ENCODE data around the gene VAMP3.

Gene VAMP3

DNA sequence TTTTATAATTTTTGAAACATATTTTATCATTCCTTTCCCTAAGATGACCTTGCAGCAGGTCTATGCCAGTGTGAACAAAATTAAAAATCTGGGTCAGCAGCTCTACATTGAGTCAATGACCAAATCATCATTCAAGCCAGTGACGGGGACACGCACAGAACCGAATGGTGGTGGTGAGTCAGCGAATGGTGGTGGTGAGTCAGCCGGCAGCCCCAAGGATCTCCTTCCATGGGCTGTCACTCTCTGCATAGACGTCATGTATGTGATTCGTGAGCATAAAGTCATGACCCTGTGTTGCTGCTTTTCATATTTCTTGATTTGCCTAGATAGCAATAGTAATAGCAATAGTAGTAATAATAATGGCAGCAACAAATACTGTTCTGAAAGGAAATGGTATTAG is 39.3 kb downstream of the VAMP3 start:
- H3K4me1 ChIP-seq (ENCODE audit: insufficient read depth, low read length) = no peaks in the 10 kb centered on the region
- no peaks in the 10 kb centered on the region for H3K36me3 ChIP-seq (ENCODE audit: insufficient read depth, low read length)

DNA sequence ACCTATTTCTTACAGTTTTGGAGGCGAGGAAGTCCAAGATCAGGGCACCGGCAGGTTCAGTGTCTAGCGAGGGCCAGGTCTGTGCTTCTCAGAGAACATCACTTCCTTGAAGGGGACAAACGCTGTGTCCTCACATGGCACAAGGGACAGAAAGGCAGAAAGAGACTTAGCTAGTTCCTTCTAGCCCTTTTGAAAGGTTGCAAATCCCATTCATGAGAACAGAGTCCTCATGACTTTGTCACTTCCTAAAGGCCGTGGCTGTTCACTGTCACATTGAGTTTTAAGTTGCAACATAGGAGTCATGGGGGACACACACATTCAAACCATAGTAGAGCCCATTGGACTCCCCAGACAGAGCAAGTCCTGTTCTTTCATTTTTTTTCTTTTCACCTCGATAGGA is 40.4 kb downstream of the VAMP3 start:
- Histone ChIP-seq H3K4me1 (ENCODE audit: insufficient read depth, low read length) (no peaks in the 10 kb centered on the region), H3K36me3 (ENCODE audit: insufficient read depth, low read length) (no peaks in the 10 kb centered on the region), H3K9me3 (ENCODE audit: control insufficient read depth, insufficient read depth, low read length) (peaks cover 15% of the 10 kb centered on the region; the same call in 1 of the 2 replicates), H3K9ac (ENCODE audit: low read depth, low read length) (no peak overlapping the region)

More for the DNA sequence above, 39.3 kb downstream of the VAMP3 start:
- Histone ChIP-seq H3K9ac (ENCODE audit: low read depth, low read length) (no peak overlapping the region), H3K9me3 (ENCODE audit: control insufficient read depth, insufficient read depth, low read length) (peaks cover 15% of the 10 kb centered on the region; the same call in 1 of the 2 replicates)

- H3K9me3 ChIP-seq (ENCODE audit: control insufficient read depth, insufficient read depth, low read length) = peaks cover 15% of the 10 kb centered on the region
- no peaks in the 10 kb centered on the region for H3K36me3 ChIP-seq (ENCODE audit: insufficient read depth, low read length)
- H3K9ac ChIP-seq (ENCODE audit: low read depth, low read length) = no peak overlapping the region
- H3K4me1 ChIP-seq (ENCODE audit: insufficient read depth, low read length) = no peaks in the 10 kb centered on the region
These were observed 42.7 kb downstream of the VAMP3 start for GRCh38 chr1:7813677-7814373.

DNA sequence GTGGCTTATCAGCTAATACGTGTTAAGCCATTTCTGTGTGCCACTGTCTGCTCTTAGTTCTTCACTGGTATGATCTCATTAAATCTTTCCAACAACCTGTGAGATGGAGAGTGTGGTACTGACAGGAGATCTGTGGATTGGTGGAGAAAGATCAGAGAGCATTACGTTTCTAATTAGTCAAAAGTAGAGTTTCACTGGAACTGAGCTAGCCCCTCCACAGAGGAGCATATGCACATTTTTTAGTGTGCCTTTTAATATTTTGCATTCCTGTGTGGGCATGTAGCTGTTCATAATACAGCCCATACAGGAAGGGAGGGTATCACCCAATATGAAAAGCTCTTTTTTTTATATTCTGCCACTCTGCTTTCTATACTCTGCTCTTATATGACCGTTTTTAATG is 50.2 kb downstream of the VAMP3 start:
- Histone ChIP-seq H3K36me3 (ENCODE audit: insufficient read depth, low read length) (peaks cover 6% of the 10 kb centered on the region), H3K9me3 (ENCODE audit: control insufficient read depth, insufficient read depth, low read length) (no peaks in the 10 kb centered on the region; the same call in 1 of the 2 replicates), H3K4me1 (ENCODE audit: insufficient read depth, low read length) (no peaks in the 10 kb centered on the region), H3K9ac (ENCODE audit: low read depth, low read length) (no peak overlapping the region)

- Histone ChIP-seq H3K4me1 (ENCODE audit: insufficient read depth, low read length) (no peaks in the 10 kb centered on the region), H3K9me3 (ENCODE audit: control insufficient read depth, insufficient read depth, low read length) (no peaks in the 10 kb centered on the region), H3K36me3 (ENCODE audit: insufficient read depth, low read length) (peaks cover 6% of the 10 kb centered on the region), H3K9ac (ENCODE audit: low read depth, low read length) (no peak overlapping the region)
These were observed 53.6 kb downstream of the VAMP3 start for GRCh38 chr1:7824701-7825100.

DNA sequence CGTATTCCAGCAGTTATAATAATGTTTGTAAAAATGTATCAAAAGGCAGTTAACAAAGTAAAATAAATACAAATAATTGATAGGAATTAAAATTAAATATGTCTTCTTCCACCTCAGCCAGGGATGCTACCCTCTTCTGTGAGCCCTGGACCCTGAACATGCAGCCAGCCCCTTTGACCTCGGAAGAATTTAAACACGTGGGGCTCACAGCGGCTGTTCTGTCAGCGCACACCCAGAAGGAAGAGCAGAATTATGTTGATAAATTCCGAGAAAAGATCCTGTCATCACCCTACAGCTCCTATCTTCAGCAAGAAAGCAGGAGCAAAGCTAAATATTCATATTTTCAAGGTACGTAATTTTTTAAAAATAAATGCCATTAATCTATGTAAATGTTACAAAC is 55.3 kb downstream of the VAMP3 start:
- Histone ChIP-seq H3K9me3 (ENCODE audit: control insufficient read depth, insufficient read depth, low read length) (no peaks in the 10 kb centered on the region), H3K9ac (ENCODE audit: low read depth, low read length) (no peak overlapping the region), H3K36me3 (ENCODE audit: insufficient read depth, low read length) (no peaks in the 10 kb centered on the region; the same call in 1 of the 2 replicates), H3K4me1 (ENCODE audit: insufficient read depth, low read length) (no peaks in the 10 kb centered on the region)

- no peaks in the 10 kb centered on the region for H3K4me1 ChIP-seq (ENCODE audit: insufficient read depth, low read length)
- H3K9ac ChIP-seq (ENCODE audit: low read depth, low read length) = no peak overlapping the region
- H3K9me3 ChIP-seq (ENCODE audit: control insufficient read depth, insufficient read depth, low read length) = no peaks in the 10 kb centered on the region
- no peaks in the 10 kb centered on the region; the same call in 1 of the 2 replicates for H3K36me3 ChIP-seq (ENCODE audit: insufficient read depth, low read length)
These were observed 56.2 kb downstream of the VAMP3 start for GRCh38 chr1:7827126-7827955.
